Measurements from ENCODE around the gene GTF3C2.
A peak's percentile ranks its signal among the peaks of the same experiment; 100 is the strongest.
"Not testable (repeated sequence)": the region's sequence is repeated elsewhere in the genome, so short reads cannot be mapped to it uniquely, and the experiment has no call there.

Gene GTF3C2

GRCh38 chr2:27370816-27371620 lies 14.5 kb upstream of the GTF3C2 start:
- no peak for DNase-seq (ENCODE audit: low spot score)

GRCh38 chr2:27370026-27370815 lies 13.7 kb upstream of the GTF3C2 start, which contains the start of the genes EIF2B4 and SNX17:
Gene EIF2B4 (minus strand): TSS chr2:27370338. CDS start chr2:27370314, 24 bp downstream.
Gene SNX17 (plus strand): TSS chr2:27370616. CDS start chr2:27370744, 128 bp downstream.
- peak; percentile 99 for DNase-seq (ENCODE audit: low spot score)

GRCh38 chr2:27369471-27370025 lies 13.0 kb upstream of the GTF3C2 start:
- DNase-seq (ENCODE audit: low spot score): peak; percentile 48

- DNase-seq (ENCODE audit: low spot score): no peak
Observed at GRCh38 chr2:27363933-27364332, 7.4 kb upstream of the GTF3C2 start.

- DNase-seq (ENCODE audit: low spot score): no peak
Observed at GRCh38 chr2:27362678-27363420, 6.3 kb upstream of the GTF3C2 start.

GRCh38 chr2:27356056-27356381 lies 545 bp downstream of the GTF3C2 start:
- no peak for DNase-seq (ENCODE audit: low spot score)

GRCh38 chr2:27354597-27354927 lies 2.0 kb downstream of the GTF3C2 start:
- no peak for DNase-seq (ENCODE audit: low spot score)

GRCh38 chr2:27353762-27354596 lies 2.6 kb downstream of the GTF3C2 start:
- no peak for DNase-seq (ENCODE audit: low spot score)

- DNase-seq (ENCODE audit: low spot score): not testable (repeated sequence)
Observed at GRCh38 chr2:27353386-27353761, 3.2 kb downstream of the GTF3C2 start.

- no peak for DNase-seq (ENCODE audit: low spot score)
Observed at GRCh38 chr2:27351802-27352598, 4.6 kb downstream of the GTF3C2 start.

GRCh38 chr2:27350106-27350693 lies 6.4 kb downstream of the GTF3C2 start:
- no peak for DNase-seq (ENCODE audit: low spot score)

GRCh38 chr2:27347641-27348040 lies 8.9 kb downstream of the GTF3C2 start:
- DNase-seq (ENCODE audit: low spot score): no peak

- no peak for DNase-seq (ENCODE audit: low spot score)
Observed at GRCh38 chr2:27336173-27336572, 20.4 kb downstream of the GTF3C2 start.

- no peak for DNase-seq (ENCODE audit: low spot score)
Observed at GRCh38 chr2:27335311-27335710, 21.3 kb downstream of the GTF3C2 start.

GRCh38 chr2:27324720-27325119 lies 31.8 kb downstream of the GTF3C2 start:
- no peak for DNase-seq (ENCODE audit: low spot score)

GRCh38 chr2:27323596-27324285 lies 32.8 kb downstream of the GTF3C2 start:
- no peak for DNase-seq (ENCODE audit: low spot score)

GRCh38 chr2:27322766-27323595 lies 33.6 kb downstream of the GTF3C2 start, which contains the start of gene MPV17:
Gene MPV17 (minus strand): TSS chr2:27323097. CDS start chr2:27322517, 580 bp downstream.
- DNase-seq (ENCODE audit: low spot score): peak; percentile 89

GRCh38 chr2:27322301-27322765 lies 34.2 kb downstream of the GTF3C2 start:
- no peak for DNase-seq (ENCODE audit: low spot score)
